ENCODE measurements around the gene ZMYND8.

DNA sequence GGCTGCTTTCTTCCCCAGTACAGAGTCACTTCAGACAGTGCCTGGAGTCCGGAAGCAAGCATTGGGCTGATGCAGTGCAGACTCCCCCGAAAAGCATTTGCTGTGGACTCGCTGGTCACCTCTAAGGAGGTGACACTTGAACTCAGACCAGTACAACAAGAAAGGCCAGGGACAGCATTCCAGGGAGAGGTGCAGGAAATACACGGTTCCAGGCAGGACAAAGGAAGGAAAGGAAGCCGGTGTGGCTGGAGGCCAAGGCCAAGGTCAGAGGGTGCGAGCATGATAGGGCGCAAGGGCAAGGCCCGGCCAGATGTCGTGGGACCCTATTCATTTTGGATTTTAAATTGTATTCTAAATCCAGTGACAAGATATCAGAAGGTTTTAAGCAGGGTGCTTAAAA is 160.9 kb downstream of the ZMYND8 start:
- TF ChIP-seq, protein P1, sequence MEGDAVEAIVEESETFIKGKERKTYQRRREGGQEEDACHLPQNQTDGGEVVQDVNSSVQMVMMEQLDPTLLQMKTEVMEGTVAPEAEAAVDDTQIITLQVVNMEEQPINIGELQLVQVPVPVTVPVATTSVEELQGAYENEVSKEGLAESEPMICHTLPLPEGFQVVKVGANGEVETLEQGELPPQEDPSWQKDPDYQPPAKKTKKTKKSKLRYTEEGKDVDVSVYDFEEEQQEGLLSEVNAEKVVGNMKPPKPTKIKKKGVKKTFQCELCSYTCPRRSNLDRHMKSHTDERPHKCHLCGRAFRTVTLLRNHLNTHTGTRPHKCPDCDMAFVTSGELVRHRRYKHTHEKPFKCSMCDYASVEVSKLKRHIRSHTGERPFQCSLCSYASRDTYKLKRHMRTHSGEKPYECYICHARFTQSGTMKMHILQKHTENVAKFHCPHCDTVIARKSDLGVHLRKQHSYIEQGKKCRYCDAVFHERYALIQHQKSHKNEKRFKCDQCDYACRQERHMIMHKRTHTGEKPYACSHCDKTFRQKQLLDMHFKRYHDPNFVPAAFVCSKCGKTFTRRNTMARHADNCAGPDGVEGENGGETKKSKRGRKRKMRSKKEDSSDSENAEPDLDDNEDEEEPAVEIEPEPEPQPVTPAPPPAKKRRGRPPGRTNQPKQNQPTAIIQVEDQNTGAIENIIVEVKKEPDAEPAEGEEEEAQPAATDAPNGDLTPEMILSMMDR (IDR thresholded peaks at IDR 0.05): no peak
- TF ChIP-seq TCF7L2 (IDR thresholded peaks at IDR 0.05; ENCODE audit: low read depth, low read length): no peak
- no peak for TF ChIP-seq POLR2AphosphoS5 (IDR thresholded peaks at IDR 0.05; ENCODE audit: low read depth, low read length)

Data from Panc1 (cell line).